Measurements from ENCODE around the gene FLG.
A peak's percentile ranks its signal among the peaks of the same experiment; 100 is the strongest.
"Not testable (repeated sequence)": the region's sequence is repeated elsewhere in the genome, so short reads cannot be mapped to it uniquely, and the experiment has no call there.

FLG gene

GRCh38 chr1:152325111-152325510 is at the start of gene FLG:
TSS of gene FLG (minus strand) at chr1:152325239. CDS start at chr1:152315456, 9,783 bp downstream.
- peak; percentile 12 for DNase-seq (ENCODE audit: low spot score)

DNA sequence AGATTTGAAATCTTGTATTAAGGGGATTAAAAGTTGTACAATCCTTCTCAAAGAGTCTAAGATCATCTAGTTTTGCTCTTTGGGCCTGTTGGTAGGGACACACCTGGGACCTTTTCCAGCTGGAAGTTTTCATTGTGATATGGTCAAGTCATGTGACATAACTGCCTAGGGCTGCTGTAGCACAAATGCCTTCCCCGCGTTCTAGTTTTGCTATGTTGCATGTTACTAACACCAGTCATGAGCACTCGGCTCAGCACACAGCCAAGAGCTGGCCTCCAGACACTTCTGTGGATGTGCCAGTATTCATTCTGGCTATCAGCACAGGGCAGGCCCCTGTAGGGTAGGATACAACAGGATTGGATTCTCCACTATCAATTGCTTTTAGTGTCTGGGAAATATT is 49.4 kb upstream of the FLG start:
- DNase-seq (ENCODE audit: low spot score): no peak

DNA sequence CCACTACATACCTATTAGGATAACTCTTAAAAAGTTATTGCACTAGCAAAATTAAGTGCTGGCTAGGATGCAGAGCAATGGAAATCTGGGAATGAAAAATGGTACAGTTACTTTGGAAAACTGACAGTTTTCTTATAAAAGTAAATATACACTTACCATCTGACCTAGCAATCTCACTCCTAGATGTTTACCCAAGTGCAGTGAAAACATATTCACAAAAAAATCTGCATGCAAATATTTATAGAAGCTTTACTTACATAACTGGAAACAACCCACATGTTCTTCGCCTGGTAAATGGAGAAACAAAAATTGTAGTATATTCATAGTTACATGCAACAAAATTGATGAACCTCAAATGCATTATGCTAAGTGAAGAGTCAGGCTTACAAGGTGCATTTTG is 47.6 kb upstream of the FLG start:
- no peak for DNase-seq (ENCODE audit: low spot score)

GRCh38 chr1:152367436-152367835 is 42.4 kb upstream of the FLG start:
- DNase-seq (ENCODE audit: low spot score): no peak

GRCh38 chr1:152359906-152360305 is 34.9 kb upstream of the FLG start, which contains the start of gene FLG2:
TSS of gene FLG2 (minus strand) at chr1:152360006. CDS start at chr1:152358884, 1,122 bp downstream.
- DNase-seq (ENCODE audit: low spot score): no peak

- no peak for DNase-seq (ENCODE audit: low spot score)
Measured at GRCh38 chr1:152356736-152357135, 31.7 kb upstream of the FLG start.

DNA sequence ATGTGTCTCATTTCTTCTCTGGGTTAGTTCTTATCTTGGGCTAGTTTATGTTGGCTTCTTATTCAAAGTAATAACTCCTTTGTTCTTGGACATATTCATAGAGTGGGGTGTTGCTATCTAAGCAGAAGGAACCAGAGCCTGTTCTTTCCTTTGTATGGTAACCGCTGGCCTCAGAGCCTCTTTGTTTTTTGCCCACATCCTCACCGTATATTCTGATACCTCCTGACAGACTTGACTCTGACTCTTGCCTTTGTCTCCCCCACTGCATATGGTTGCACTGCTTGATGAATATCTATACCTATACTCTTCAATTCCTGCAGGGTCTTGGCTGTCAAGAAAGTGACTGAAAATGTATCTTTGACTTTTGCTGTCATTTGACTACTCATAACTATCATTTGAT is 24.6 kb upstream of the FLG start:
- DNase-seq (ENCODE audit: low spot score): no peak

GRCh38 chr1:152348447-152348846 is 23.4 kb upstream of the FLG start:
- no peak for DNase-seq (ENCODE audit: low spot score)

GRCh38 chr1:152347116-152347728 is 22.2 kb upstream of the FLG start:
- peak; percentile 42 for DNase-seq (ENCODE audit: low spot score)

GRCh38 chr1:152344438-152344837 is 19.4 kb upstream of the FLG start:
- no peak for DNase-seq (ENCODE audit: low spot score)

- no peak for DNase-seq (ENCODE audit: low spot score)
Measured at GRCh38 chr1:152343006-152343405, 18.0 kb upstream of the FLG start.

DNA sequence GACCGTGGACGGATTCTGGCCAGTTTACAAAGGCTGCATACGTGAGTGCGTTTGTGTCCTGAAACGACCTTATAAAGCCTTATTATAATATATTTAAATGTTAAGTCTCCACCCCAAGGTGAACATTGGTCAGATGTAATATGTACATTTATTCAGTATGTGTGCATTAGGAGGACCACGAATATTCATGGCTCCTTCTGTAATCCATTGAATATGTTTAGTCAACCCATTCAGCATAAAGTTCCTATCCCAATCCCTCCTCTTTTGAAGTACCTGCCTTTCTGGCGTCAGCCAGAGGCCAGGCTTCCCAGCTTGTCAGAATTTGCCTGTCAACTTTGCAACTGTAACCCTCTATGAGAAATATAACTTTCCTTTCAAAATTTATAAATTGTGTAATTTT is 10.4 kb upstream of the FLG start:
- no peak for DNase-seq (ENCODE audit: low spot score)

DNA sequence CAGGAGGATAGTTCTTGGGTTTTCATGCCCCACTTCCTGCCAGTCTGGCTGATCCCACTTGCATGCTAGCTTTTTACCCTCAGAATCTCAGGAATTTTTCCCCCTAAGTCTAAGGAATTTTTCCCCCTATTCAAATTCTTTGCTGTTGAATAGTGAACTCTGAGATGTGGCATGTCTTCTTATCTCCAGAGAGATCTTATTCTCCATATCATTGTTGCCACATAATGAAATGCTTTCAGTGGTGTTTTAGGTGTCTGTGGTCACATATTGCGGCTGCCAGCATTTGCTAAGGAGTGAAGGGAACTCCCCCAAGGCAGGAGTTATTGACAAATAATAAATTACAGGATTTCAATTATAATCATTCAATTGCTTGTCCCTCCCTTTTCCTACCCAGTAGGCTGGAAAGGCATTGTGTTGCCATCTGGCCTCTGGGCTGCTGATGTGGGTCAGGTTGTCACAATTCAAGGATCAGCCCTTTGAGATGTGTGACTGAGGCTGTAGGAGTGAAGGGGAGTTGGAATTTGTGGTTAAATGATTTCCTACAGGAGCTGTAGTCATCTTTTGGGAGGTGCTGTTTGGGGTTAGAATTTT is 3.9 kb upstream of the FLG start:
- no peak for DNase-seq (ENCODE audit: low spot score)

DNA sequence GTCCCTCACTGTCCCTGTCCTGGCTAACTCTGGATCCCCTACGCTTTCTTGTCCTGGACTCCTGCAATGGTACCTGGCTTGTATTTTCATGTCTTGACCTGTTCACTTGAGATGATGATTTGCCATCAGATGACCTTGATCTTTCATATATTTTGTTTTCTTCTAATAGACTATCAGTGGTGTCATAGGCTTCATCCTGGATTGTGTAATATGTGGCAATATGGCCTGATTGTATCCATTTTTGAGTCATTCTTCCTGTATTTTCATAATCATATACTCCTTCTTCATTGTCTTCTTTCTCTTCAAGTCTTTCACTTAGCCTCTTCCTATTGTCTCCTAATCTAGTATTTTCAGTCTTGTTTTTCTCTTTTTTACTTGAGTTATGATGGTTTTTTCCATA is 11.1 kb downstream of the FLG start:
- no peak for DNase-seq (ENCODE audit: low spot score)

GRCh38 chr1:152313319-152313801 is 11.7 kb downstream of the FLG start:
- no peak for DNase-seq (ENCODE audit: low spot score)

DNA sequence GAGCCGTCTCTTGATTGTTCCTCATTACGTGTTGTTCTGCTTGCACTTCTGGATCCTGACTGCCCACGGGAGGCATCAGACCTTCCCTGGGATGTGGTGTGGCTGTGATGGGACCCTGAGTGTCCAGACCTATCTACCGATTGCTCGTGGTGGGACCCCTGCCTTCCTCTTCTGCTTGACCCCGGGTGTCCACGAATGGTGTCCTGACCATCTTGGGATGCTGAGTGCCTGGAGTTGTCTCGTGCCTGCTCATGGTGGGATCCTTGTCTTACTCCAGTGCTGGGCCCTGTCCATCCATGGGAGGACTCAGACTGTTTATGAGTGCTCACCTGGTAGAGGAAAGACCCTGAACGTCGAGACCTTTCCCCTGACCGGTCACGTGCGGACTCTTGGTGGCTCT is 12.9 kb downstream of the FLG start:
- not testable (repeated sequence) for DNase-seq (ENCODE audit: low spot score)

- no peak for DNase-seq (ENCODE audit: low spot score)
Measured at GRCh38 chr1:152309955-152310354, 15.1 kb downstream of the FLG start.

GRCh38 chr1:152309320-152309901 is 15.6 kb downstream of the FLG start:
- not testable (repeated sequence) for DNase-seq (ENCODE audit: low spot score)

- DNase-seq (ENCODE audit: low spot score): not testable (repeated sequence)
Measured at GRCh38 chr1:152308758-152309157, 16.3 kb downstream of the FLG start.

GRCh38 chr1:152307970-152308369 is 17.1 kb downstream of the FLG start:
- DNase-seq (ENCODE audit: low spot score): not testable (repeated sequence)

- not testable (repeated sequence) for DNase-seq (ENCODE audit: low spot score)
Measured at GRCh38 chr1:152306123-152306522, 18.9 kb downstream of the FLG start.

GRCh38 chr1:152304773-152305172 is 20.3 kb downstream of the FLG start:
- not testable (repeated sequence) for DNase-seq (ENCODE audit: low spot score)

DNA sequence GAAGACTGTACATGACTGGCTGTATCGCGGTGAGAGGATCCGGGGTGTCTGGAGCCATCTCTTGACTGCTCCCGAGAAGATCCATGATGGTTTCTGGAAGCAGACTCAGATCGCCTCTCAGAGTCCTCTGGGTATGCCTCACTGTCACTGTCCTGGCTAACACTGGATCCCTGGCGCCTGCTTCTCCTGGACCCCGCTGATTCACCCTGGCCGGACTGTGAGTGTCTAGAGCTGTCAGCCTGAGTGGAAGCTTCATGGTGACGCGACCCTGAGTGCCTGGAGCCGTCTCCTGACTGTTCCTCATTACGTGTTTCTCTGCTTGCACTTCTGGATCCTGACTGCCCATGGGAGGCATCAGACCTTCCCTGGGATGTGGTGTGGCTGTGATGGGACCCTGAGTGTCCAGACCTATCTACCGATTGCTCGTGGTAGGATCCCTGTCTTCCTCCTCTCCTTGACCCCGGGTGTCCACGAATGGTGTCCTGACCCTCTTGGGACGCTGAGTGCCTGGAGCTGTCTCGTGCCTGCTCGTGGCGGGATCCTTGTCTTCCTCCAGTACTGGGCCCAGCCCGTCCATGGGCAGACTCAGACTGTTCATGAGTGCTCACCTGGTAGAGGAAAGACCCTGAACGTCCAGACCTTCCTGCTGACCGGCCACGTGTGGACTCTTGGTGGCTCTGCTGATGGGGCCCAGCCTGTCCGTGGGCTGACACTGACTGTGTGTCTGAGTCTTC is 21.7 kb downstream of the FLG start:
- DNase-seq (ENCODE audit: low spot score): not testable (repeated sequence)
